Neural cell (in vitro differentiated cells): ENCODE results near the gene CCZ1. TPM values are rescaled to one million over a fixed set of nuclear protein-coding genes. Genes with fewer than 3 reads are reported as not detected.

Experiments used
- H2AFZ ChIP-seq: fragments of 200-600, 300-800 bp; sonication (generic), shearing (Covaris generic); 2 replicates; pipeline ENCODE4 v1.6.0; 2014; ENCODE audit warnings: low read depth, mild to moderate bottlenecking, antibody characterized with exemption, low read length, moderate library complexity
- H3F3A ChIP-seq: fragments of 200-600 bp; shearing (Covaris generic); 2 replicates; pipeline ENCODE4 v1.6.1; 2016; ENCODE audit warnings: mild to moderate bottlenecking, moderate library complexity, mixed read lengths, antibody characterized with exemption, low read length; ENCODE audit not compliant: insufficient read depth, poor library complexity, severe bottlenecking
- H3K27ac ChIP-seq: fragments of 200-600, 300-800 bp; sonication (generic), shearing (Covaris generic); 2 replicates; pipeline ENCODE4 v1.5.1; 2014; ENCODE audit warnings: mild to moderate bottlenecking, low read length, moderate library complexity
- H3K27me3 ChIP-seq: fragments of 300-800, 200-600 bp; sonication (generic), shearing (Covaris generic); 2 replicates; pipeline ENCODE4 v1.6.0; 2014; ENCODE audit warnings: mild to moderate bottlenecking, low read depth, low read length, moderate library complexity; ENCODE audit not compliant: insufficient read depth
- H3K36me3 ChIP-seq: fragments of 300-800, 200-600 bp; sonication (generic), shearing (Covaris generic); 2 replicates; pipeline ENCODE4 v1.5.1; 2014; ENCODE audit warnings: mild to moderate bottlenecking, antibody characterized with exemption, low read length, moderate library complexity; ENCODE audit not compliant: insufficient read depth
- H3K4me2 ChIP-seq: fragments of 300-800, 200-600 bp; sonication (generic), shearing (Covaris generic); 2 replicates; pipeline ENCODE4 v1.6.0; 2014; ENCODE audit warnings: mild to moderate bottlenecking, low read length
- H3K4me3 ChIP-seq: fragments of 300-800, 200-600 bp; sonication (generic), shearing (Covaris generic); 2 replicates; pipeline ENCODE4 v1.5.1; 2014; ENCODE audit warnings: mild to moderate bottlenecking, low read length, moderate library complexity
- H3K79me2 ChIP-seq: fragments of 200-600 bp; shearing (Covaris generic); replicated peaks from 2 replicates; pipeline ENCODE4 v1.6.0; 2014; ENCODE audit warnings: mild to moderate bottlenecking, low read length, moderate library complexity; ENCODE audit not compliant: insufficient read depth
- H3K9ac ChIP-seq: fragments of 300-800, 200-600 bp; sonication (generic), shearing (Covaris generic); 2 replicates; pipeline ENCODE4 v1.6.1; 2016; ENCODE audit warnings: mild to moderate bottlenecking, low read length, mixed read lengths
- H3K9me2 ChIP-seq: fragments of 200-600 bp; shearing (Covaris generic); 2 replicates; pipeline ENCODE4 v1.6.1; 2016; ENCODE audit warnings: mild to moderate bottlenecking, low read length, mixed read lengths; ENCODE audit not compliant: insufficient read depth
- H3K9me3 ChIP-seq: fragments of 200-600, 300-800 bp; sonication (generic), shearing (Covaris generic); 2 replicates; pipeline ENCODE4 v1.6.1; 2016; ENCODE audit warnings: mild to moderate bottlenecking, mixed run types, low read length, moderate library complexity, mixed read lengths
- H4K20me1 ChIP-seq: fragments of 200-600 bp; shearing (Covaris generic); 2 replicates; pipeline ENCODE4 v1.6.1; 2016; ENCODE audit warnings: mild to moderate bottlenecking, mixed run types; ENCODE audit not compliant: insufficient read depth
- EP300 ChIP-seq: fragments of 450-650 bp; conservative IDR thresholded peaks from 2 replicates; pipeline ENCODE4 v1.6.1; 2014; ENCODE audit warnings: antibody characterized with exemption, mild to moderate bottlenecking, moderate library complexity; ENCODE audit not compliant: poor library complexity, severe bottlenecking
- EZH2 ChIP-seq: fragments of 200-600, 300-800 bp; shearing (Covaris generic), sonication (generic); IDR thresholded peaks from 2 replicates; pipeline ENCODE4 v1.6.1; 2014; ENCODE audit warnings: antibody characterized with exemption, low read length, borderline replicate concordance, mild to moderate bottlenecking; ENCODE audit not compliant: insufficient read depth, poor library complexity, severe bottlenecking
- MXI1 ChIP-seq: fragments of 450-650 bp; conservative IDR thresholded peaks from 2 replicates; pipeline ENCODE4 v1.6.1; 2014; ENCODE audit warnings: antibody characterized with exemption, mild to moderate bottlenecking; ENCODE audit not compliant: poor library complexity, severe bottlenecking
- POLR2AphosphoS5 ChIP-seq: IDR thresholded peaks from 2 replicates; pipeline ENCODE4 v1.6.1; 2012
- RAD21 ChIP-seq: fragments of 450-650 bp; conservative IDR thresholded peaks from 2 replicates; pipeline ENCODE4 v1.6.1; 2014; ENCODE audit warnings: antibody characterized with exemption, mild to moderate bottlenecking, moderate library complexity
- SMC3 ChIP-seq: fragments of 450-650 bp; conservative IDR thresholded peaks from 2 replicates; pipeline ENCODE4 v1.6.1; 2014; ENCODE audit warnings: antibody characterized with exemption, mild to moderate bottlenecking, moderate library complexity; ENCODE audit not compliant: poor library complexity
- TAF1 ChIP-seq: IDR thresholded peaks from 2 replicates; pipeline ENCODE4 v1.6.1; 2012; ENCODE audit warnings: low read depth
- polyA plus RNA-seq: library from polyadenylated mRNA; depleted of rRNA; stranded (reverse); fragments of >200 nt; gene quantifications from 2 replicates; pipeline ENCODE4 v1.2.3, GENCODE V29; 2014
- TF ChIP-seq, protein P1 (sequence below): IDR thresholded peaks from 2 replicates; pipeline ENCODE4 v1.6.1; 2012; ENCODE audit warnings: borderline replicate concordance
- TF ChIP-seq, protein P2 (sequence below): fragments of 450-650 bp; IDR thresholded peaks from 2 replicates; pipeline ENCODE4 v1.5.1; 2014; ENCODE audit warnings: antibody characterized with exemption, mild to moderate bottlenecking, moderate library complexity; ENCODE audit not compliant: poor library complexity, severe bottlenecking

The CCZ1 gene
- polyA plus RNA-seq, 1 donor from 2014 or later: 195 TPM

DNA sequence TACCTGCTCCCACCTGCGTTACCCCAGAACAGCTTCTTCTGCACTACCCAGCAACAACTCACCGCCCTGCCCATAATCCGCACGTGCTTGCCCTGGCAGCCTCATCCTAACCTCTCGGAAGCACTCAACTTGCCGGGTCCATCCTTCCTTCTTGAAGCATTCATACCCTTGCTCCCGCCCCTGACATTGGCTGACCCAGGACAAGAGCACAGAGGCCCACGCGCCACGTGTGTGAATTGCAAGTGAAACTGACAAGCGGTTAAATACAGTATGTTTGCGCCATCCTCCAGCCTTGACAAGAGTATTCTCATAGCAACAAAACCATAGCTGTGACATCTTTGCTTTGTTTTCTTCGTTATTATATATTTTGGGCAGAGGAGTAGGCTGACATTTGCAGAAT lies 28.8 kb upstream of the CCZ1 start:
- H3K9me3 ChIP-seq: no peaks in the 10 kb centered on the region
- H3K36me3 ChIP-seq: no peaks in the 10 kb centered on the region
- H3K79me2 ChIP-seq: no peaks in the 10 kb centered on the region
- H3F3A ChIP-seq: no peaks in the 10 kb centered on the region
- H3K4me2 ChIP-seq: no peak overlapping the region
- H3K27ac ChIP-seq: no peak overlapping the region
- no peak for TF ChIP-seq EP300
- TF ChIP-seq EZH2: no peak
- no peak for TF ChIP-seq POLR2AphosphoS5
- TF ChIP-seq SMC3: no peak
- no peak overlapping the region for H3K9ac ChIP-seq
- no peak overlapping the region for H3K4me3 ChIP-seq
- H2AFZ ChIP-seq: no peak overlapping the region
- no peaks in the 10 kb centered on the region for H3K27me3 ChIP-seq
- no peaks in the 10 kb centered on the region for H3K9me2 ChIP-seq
- H4K20me1 ChIP-seq: no peaks in the 10 kb centered on the region

DNA sequence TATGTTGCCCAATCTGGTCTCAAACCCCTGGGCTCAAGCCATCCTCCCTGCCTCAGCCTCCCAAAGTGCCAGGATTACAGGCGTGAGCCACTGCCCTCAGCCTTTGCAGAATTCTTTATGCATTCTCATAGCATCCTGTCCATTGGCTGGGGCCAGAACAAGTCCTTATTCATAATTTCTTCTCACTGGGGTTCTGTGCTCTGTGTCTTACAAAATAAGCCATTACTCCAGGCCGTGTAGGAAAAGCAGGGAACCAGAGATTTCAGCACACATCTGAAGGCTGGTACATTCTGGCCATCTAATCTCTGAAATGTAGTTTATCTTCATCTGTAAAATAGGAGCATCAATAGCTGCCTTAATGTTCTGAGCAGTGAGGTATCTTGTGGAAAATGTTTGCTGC lies 28.2 kb upstream of the CCZ1 start:
- H3K9me2 ChIP-seq: no peaks in the 10 kb centered on the region
- no peaks in the 10 kb centered on the region for H3K36me3 ChIP-seq
- no peak overlapping the region for H3K9ac ChIP-seq
- H3K27me3 ChIP-seq: no peaks in the 10 kb centered on the region
- H3K4me2 ChIP-seq: no peak overlapping the region
- H3K27ac ChIP-seq: no peak overlapping the region
- no peak overlapping the region for H3K4me3 ChIP-seq
- H2AFZ ChIP-seq: no peak overlapping the region
- no peaks in the 10 kb centered on the region for H4K20me1 ChIP-seq
- no peaks in the 10 kb centered on the region for H3F3A ChIP-seq
- no peak for TF ChIP-seq EZH2
- TF ChIP-seq EP300: no peak
- no peak for TF ChIP-seq TAF1
- no peak for TF ChIP-seq RAD21
- no peak for TF ChIP-seq MXI1
- no peak for TF ChIP-seq SMC3
- TF ChIP-seq, protein P1, sequence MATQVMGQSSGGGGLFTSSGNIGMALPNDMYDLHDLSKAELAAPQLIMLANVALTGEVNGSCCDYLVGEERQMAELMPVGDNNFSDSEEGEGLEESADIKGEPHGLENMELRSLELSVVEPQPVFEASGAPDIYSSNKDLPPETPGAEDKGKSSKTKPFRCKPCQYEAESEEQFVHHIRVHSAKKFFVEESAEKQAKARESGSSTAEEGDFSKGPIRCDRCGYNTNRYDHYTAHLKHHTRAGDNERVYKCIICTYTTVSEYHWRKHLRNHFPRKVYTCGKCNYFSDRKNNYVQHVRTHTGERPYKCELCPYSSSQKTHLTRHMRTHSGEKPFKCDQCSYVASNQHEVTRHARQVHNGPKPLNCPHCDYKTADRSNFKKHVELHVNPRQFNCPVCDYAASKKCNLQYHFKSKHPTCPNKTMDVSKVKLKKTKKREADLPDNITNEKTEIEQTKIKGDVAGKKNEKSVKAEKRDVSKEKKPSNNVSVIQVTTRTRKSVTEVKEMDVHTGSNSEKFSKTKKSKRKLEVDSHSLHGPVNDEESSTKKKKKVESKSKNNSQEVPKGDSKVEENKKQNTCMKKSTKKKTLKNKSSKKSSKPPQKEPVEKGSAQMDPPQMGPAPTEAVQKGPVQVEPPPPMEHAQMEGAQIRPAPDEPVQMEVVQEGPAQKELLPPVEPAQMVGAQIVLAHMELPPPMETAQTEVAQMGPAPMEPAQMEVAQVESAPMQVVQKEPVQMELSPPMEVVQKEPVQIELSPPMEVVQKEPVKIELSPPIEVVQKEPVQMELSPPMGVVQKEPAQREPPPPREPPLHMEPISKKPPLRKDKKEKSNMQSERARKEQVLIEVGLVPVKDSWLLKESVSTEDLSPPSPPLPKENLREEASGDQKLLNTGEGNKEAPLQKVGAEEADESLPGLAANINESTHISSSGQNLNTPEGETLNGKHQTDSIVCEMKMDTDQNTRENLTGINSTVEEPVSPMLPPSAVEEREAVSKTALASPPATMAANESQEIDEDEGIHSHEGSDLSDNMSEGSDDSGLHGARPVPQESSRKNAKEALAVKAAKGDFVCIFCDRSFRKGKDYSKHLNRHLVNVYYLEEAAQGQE: no peak
- TF ChIP-seq POLR2AphosphoS5: no peak
- TF ChIP-seq, protein P2, sequence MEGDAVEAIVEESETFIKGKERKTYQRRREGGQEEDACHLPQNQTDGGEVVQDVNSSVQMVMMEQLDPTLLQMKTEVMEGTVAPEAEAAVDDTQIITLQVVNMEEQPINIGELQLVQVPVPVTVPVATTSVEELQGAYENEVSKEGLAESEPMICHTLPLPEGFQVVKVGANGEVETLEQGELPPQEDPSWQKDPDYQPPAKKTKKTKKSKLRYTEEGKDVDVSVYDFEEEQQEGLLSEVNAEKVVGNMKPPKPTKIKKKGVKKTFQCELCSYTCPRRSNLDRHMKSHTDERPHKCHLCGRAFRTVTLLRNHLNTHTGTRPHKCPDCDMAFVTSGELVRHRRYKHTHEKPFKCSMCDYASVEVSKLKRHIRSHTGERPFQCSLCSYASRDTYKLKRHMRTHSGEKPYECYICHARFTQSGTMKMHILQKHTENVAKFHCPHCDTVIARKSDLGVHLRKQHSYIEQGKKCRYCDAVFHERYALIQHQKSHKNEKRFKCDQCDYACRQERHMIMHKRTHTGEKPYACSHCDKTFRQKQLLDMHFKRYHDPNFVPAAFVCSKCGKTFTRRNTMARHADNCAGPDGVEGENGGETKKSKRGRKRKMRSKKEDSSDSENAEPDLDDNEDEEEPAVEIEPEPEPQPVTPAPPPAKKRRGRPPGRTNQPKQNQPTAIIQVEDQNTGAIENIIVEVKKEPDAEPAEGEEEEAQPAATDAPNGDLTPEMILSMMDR: no peak
- no peaks in the 10 kb centered on the region for H3K79me2 ChIP-seq
- H3K9me3 ChIP-seq: no peaks in the 10 kb centered on the region

DNA sequence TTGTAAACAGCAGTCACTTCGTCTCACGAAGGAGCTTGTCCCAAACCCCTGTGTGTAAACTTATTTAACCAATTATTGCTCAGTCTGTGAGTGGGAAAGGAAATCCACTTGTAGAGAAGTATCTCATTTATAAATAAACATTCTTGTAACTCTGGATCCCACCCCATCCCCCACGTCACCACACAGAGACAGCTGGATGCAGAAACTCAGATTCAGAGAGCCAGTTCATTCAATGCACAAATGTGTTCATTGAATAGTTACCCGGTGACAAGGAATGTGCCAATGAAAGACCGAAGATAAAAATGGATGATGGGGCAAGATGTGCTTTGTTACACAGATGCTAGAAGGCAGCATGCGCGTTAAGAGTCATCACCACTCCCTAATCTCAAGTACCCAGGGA lies 26.2 kb upstream of the CCZ1 start:
- H4K20me1 ChIP-seq: no peaks in the 10 kb centered on the region
- H3K4me2 ChIP-seq: no peak overlapping the region
- no peaks in the 10 kb centered on the region for H3F3A ChIP-seq
- TF ChIP-seq EP300 (no peak), TAF1 (no peak), RAD21 (no peak), EZH2 (no peak), POLR2AphosphoS5 (no peak), MXI1 (no peak), SMC3 (no peak)
- TF ChIP-seq, protein P2: no peak
- TF ChIP-seq, protein P1: no peak
- no peaks in the 10 kb centered on the region for H3K27me3 ChIP-seq
- H3K36me3 ChIP-seq: no peaks in the 10 kb centered on the region
- no peaks in the 10 kb centered on the region for H3K79me2 ChIP-seq
- H2AFZ ChIP-seq: no peak overlapping the region
- no peak overlapping the region for H3K4me3 ChIP-seq
- no peak overlapping the region for H3K27ac ChIP-seq
- H3K9me2 ChIP-seq: no peaks in the 10 kb centered on the region
- H3K9ac ChIP-seq: no peak overlapping the region
- H3K9me3 ChIP-seq: no peaks in the 10 kb centered on the region
